WTC11 (cell line): Measurements from ENCODE around the gene VCAN. TPM values are rescaled to one million over a fixed set of nuclear protein-coding genes. Genes with fewer than 3 reads are reported as not detected.
A peak's percentile ranks its signal among the peaks of the same experiment; 100 is the strongest.

ENCODE experiments used
- ATAC-seq: fragments of 200-7000 bp; cut with Tn5 transposase; 2 replicates; pipeline ENCODE4 v1.10.0; 2021; ENCODE audit warnings: mild to moderate bottlenecking, moderate library complexity
- CTCF ChIA-PET: fragments of 300-600 bp; sonication (Branson Sonifier 250); formaldehyde crosslinking; loops from one replicate; lab custom pipeline; 2021; ENCODE audit warnings: antibody characterized with exemption; lab: Charles Lee
- POLR2A ChIA-PET: fragments of 350-600 bp; sonication (Branson Sonifier 250); formaldehyde crosslinking; loops from one replicate; lab custom pipeline; 2021; ENCODE audit warnings: antibody characterized with exemption; lab: Charles Lee
- DNase-seq: peaks from one replicate; pipeline ENCODE4 v3.0.0; 2021; ENCODE audit warnings: low spot score
- H3K27ac Mint-ChIP-seq: 2 replicates; pipeline ENCODE4 v1.8.0; 2021; ENCODE audit warnings: mixed read lengths
- H3K27me3 Mint-ChIP-seq: 2 replicates; pipeline ENCODE4 v1.8.0; 2021; ENCODE audit warnings: low read depth, mild to moderate bottlenecking, moderate library complexity, mixed read lengths
- H3K36me3 Mint-ChIP-seq: 2 replicates; pipeline ENCODE4 v1.8.0; 2021; ENCODE audit warnings: mixed read lengths
- H3K4me1 Mint-ChIP-seq: 2 replicates; pipeline ENCODE4 v1.8.0; 2022; ENCODE audit warnings: mixed read lengths
- H3K4me3 Mint-ChIP-seq: 2 replicates; pipeline ENCODE4 v1.8.0; 2021; ENCODE audit warnings: mild to moderate bottlenecking, moderate library complexity, mixed read lengths
- H3K9me3 Mint-ChIP-seq: 2 replicates; pipeline ENCODE4 v1.8.0; 2021; ENCODE audit warnings: mixed read lengths
- CREM ChIP-seq: sonication (generic); formaldehyde crosslinking; IDR thresholded peaks from 2 replicates; pipeline ENCODE4 v1.8.1; 2022; ENCODE audit warnings: mild to moderate bottlenecking, missing genetic modification reagents, moderate library complexity
- FOXP1 ChIP-seq: sonication (generic); formaldehyde crosslinking; IDR thresholded peaks from 2 replicates; pipeline ENCODE4 v1.8.0; 2022; ENCODE audit warnings: missing genetic modification reagents, mild to moderate bottlenecking, moderate library complexity, borderline replicate concordance
- HMGA2 ChIP-seq: fragments of 250-450 bp; sonication (Bioruptor Pico); IDR thresholded peaks from 2 replicates; pipeline ENCODE4 v1.4.0; 2021; ENCODE audit warnings: mild to moderate bottlenecking, moderate library complexity
- JAZF1 ChIP-seq: fragments of 250-450 bp; sonication (Bioruptor Pico); IDR thresholded peaks from 2 replicates; pipeline ENCODE4 v1.9.0; 2021; ENCODE audit warnings: moderate library complexity, mild to moderate bottlenecking, inconsistent platforms
- MXD4 ChIP-seq: fragments of 250-450 bp; sonication (Bioruptor Pico); IDR thresholded peaks from 2 replicates; pipeline ENCODE4 v1.8.0; 2021; ENCODE audit warnings: mild to moderate bottlenecking, moderate library complexity, borderline replicate concordance
- NR1H2 ChIP-seq: sonication (generic); formaldehyde crosslinking; IDR thresholded peaks from 2 replicates; pipeline ENCODE4 v1.9.0; 2021; ENCODE audit warnings: mild to moderate bottlenecking, moderate library complexity, missing genetic modification reagents
- OVOL2 ChIP-seq: fragments of 250-450 bp; sonication (Bioruptor Pico); IDR thresholded peaks from 2 replicates; pipeline ENCODE4 v1.9.0; 2021; ENCODE audit warnings: mild to moderate bottlenecking, borderline replicate concordance
- RELA ChIP-seq: sonication (generic); formaldehyde crosslinking; IDR thresholded peaks from 2 replicates; pipeline ENCODE4 v1.8.1; 2022; ENCODE audit warnings: missing genetic modification reagents, mild to moderate bottlenecking, borderline replicate concordance
- SMAD3 ChIP-seq: sonication (generic); formaldehyde crosslinking; IDR thresholded peaks from 2 replicates; pipeline ENCODE4 v1.8.0; 2022; ENCODE audit warnings: missing genetic modification reagents, mild to moderate bottlenecking, borderline replicate concordance
- TEAD4 ChIP-seq: sonication (generic); formaldehyde crosslinking; IDR thresholded peaks from 2 replicates; pipeline ENCODE4 v1.8.0; 2022; ENCODE audit warnings: mild to moderate bottlenecking, missing genetic modification reagents
- TP53 ChIP-seq: sonication (generic); formaldehyde crosslinking; IDR thresholded peaks from 2 replicates; pipeline ENCODE4 v1.8.1; 2023; ENCODE audit warnings: mild to moderate bottlenecking, missing genetic modification reagents
- ZBTB21 ChIP-seq: sonication (generic); formaldehyde crosslinking; IDR thresholded peaks from 2 replicates; pipeline ENCODE4 v1.8.1; 2023; ENCODE audit warnings: mild to moderate bottlenecking, missing genetic modification reagents, borderline replicate concordance
- ZNF219 ChIP-seq: sonication (generic); formaldehyde crosslinking; IDR thresholded peaks from 2 replicates; pipeline ENCODE4 v1.8.0; 2023; ENCODE audit warnings: missing genetic modification reagents, mild to moderate bottlenecking, borderline replicate concordance
- total RNA-seq: library from RNA; stranded (reverse); gene quantifications from 3 replicates; pipeline ENCODE4 v1.2.3, GENCODE V29; 2021
- TF ChIP-seq, protein P1 (sequence below): fragments of 250-450 bp; sonication (Bioruptor Pico); IDR thresholded peaks from 2 replicates; pipeline ENCODE4 v1.9.0; 2021; ENCODE audit warnings: mild to moderate bottlenecking, borderline replicate concordance
- TF ChIP-seq, protein P2 (sequence below): fragments of 250-450 bp; sonication (Bioruptor Pico); IDR thresholded peaks from 2 replicates; pipeline ENCODE4 v1.9.0; 2021; ENCODE audit warnings: mild to moderate bottlenecking
- TF ChIP-seq, protein P3 (sequence below): sonication (generic); formaldehyde crosslinking; IDR thresholded peaks from 2 replicates; pipeline ENCODE4 v1.8.1; 2022; ENCODE audit warnings: low read depth, mild to moderate bottlenecking, moderate library complexity, missing genetic modification reagents, borderline replicate concordance
- TF ChIP-seq, protein P4 (sequence below): fragments of 200-600 bp; IDR thresholded peaks from 2 replicates; pipeline ENCODE4 v1.8.0; 2022; ENCODE audit warnings: antibody characterized with exemption
- TF ChIP-seq, protein P5 (sequence below): fragments of 250-450 bp; sonication (Bioruptor Pico); IDR thresholded peaks from 2 replicates; pipeline ENCODE4 v1.9.0; 2021; ENCODE audit warnings: moderate library complexity, mild to moderate bottlenecking, inconsistent platforms, borderline replicate concordance

The VCAN gene
- total RNA-seq, 1 experiment from 2014 or later: 276 TPM

DNA sequence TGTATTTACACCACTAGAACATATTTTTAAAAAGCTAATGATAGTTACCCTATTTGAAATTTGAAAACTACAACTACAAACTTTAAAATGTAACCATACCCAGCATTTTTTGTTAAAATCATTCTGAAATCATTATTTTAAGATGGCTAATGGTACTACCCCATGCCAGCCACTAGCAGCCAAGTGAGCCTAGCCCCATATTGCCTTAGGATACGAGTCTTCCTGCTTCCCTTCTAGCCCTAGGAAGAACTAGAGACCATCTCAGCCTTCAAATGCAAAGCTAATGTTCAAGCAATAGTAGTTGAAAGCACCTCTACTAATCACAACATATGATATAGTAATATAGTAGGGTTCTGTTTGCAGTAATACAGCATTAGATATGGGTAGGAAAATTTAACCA is 24.0 kb upstream of the VCAN start:
- H3K36me3 Mint-ChIP-seq: no peaks in the 10 kb centered on the region
- H3K4me1 Mint-ChIP-seq: peaks cover 35% of the 10 kb centered on the region
- CTCF ChIA-PET: no interaction called here
- H3K27me3 Mint-ChIP-seq: no peaks in the 10 kb centered on the region
- no peak for DNase-seq
- H3K27ac Mint-ChIP-seq: no peak overlapping the region
- no peak for TF ChIP-seq TEAD4
- no peak for TF ChIP-seq NR1H2 (CRISPR knock-in tag)
- TF ChIP-seq MXD4 (CRISPR knock-in tag): no peak
- no peak for TF ChIP-seq HMGA2 (CRISPR knock-in tag)
- no peak for TF ChIP-seq ZNF219 (CRISPR knock-in tag)
- TF ChIP-seq, protein P1, sequence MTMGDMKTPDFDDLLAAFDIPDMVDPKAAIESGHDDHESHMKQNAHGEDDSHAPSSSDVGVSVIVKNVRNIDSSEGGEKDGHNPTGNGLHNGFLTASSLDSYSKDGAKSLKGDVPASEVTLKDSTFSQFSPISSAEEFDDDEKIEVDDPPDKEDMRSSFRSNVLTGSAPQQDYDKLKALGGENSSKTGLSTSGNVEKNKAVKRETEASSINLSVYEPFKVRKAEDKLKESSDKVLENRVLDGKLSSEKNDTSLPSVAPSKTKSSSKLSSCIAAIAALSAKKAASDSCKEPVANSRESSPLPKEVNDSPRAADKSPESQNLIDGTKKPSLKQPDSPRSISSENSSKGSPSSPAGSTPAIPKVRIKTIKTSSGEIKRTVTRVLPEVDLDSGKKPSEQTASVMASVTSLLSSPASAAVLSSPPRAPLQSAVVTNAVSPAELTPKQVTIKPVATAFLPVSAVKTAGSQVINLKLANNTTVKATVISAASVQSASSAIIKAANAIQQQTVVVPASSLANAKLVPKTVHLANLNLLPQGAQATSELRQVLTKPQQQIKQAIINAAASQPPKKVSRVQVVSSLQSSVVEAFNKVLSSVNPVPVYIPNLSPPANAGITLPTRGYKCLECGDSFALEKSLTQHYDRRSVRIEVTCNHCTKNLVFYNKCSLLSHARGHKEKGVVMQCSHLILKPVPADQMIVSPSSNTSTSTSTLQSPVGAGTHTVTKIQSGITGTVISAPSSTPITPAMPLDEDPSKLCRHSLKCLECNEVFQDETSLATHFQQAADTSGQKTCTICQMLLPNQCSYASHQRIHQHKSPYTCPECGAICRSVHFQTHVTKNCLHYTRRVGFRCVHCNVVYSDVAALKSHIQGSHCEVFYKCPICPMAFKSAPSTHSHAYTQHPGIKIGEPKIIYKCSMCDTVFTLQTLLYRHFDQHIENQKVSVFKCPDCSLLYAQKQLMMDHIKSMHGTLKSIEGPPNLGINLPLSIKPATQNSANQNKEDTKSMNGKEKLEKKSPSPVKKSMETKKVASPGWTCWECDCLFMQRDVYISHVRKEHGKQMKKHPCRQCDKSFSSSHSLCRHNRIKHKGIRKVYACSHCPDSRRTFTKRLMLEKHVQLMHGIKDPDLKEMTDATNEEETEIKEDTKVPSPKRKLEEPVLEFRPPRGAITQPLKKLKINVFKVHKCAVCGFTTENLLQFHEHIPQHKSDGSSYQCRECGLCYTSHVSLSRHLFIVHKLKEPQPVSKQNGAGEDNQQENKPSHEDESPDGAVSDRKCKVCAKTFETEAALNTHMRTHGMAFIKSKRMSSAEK (CRISPR knock-in tag): no peak
- no peak for TF ChIP-seq CREM
- TF ChIP-seq SMAD3: no peak
- TF ChIP-seq, protein P2, sequence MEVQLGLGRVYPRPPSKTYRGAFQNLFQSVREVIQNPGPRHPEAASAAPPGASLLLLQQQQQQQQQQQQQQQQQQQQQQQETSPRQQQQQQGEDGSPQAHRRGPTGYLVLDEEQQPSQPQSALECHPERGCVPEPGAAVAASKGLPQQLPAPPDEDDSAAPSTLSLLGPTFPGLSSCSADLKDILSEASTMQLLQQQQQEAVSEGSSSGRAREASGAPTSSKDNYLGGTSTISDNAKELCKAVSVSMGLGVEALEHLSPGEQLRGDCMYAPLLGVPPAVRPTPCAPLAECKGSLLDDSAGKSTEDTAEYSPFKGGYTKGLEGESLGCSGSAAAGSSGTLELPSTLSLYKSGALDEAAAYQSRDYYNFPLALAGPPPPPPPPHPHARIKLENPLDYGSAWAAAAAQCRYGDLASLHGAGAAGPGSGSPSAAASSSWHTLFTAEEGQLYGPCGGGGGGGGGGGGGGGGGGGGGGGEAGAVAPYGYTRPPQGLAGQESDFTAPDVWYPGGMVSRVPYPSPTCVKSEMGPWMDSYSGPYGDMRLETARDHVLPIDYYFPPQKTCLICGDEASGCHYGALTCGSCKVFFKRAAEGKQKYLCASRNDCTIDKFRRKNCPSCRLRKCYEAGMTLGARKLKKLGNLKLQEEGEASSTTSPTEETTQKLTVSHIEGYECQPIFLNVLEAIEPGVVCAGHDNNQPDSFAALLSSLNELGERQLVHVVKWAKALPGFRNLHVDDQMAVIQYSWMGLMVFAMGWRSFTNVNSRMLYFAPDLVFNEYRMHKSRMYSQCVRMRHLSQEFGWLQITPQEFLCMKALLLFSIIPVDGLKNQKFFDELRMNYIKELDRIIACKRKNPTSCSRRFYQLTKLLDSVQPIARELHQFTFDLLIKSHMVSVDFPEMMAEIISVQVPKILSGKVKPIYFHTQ (CRISPR knock-in tag): no peak
- no peak for TF ChIP-seq JAZF1 (CRISPR knock-in tag)
- POLR2A ChIA-PET: interaction anchor here (1.0 kb wide), 1 partner anchor 26 kb away, joined by 3 read pairs; no protein-coding TSS in a partner anchor
- no peak overlapping the region for H3K4me3 Mint-ChIP-seq
- ATAC-seq: peak; percentile 76
- peaks cover 5% of the 10 kb centered on the region for H3K9me3 Mint-ChIP-seq

DNA sequence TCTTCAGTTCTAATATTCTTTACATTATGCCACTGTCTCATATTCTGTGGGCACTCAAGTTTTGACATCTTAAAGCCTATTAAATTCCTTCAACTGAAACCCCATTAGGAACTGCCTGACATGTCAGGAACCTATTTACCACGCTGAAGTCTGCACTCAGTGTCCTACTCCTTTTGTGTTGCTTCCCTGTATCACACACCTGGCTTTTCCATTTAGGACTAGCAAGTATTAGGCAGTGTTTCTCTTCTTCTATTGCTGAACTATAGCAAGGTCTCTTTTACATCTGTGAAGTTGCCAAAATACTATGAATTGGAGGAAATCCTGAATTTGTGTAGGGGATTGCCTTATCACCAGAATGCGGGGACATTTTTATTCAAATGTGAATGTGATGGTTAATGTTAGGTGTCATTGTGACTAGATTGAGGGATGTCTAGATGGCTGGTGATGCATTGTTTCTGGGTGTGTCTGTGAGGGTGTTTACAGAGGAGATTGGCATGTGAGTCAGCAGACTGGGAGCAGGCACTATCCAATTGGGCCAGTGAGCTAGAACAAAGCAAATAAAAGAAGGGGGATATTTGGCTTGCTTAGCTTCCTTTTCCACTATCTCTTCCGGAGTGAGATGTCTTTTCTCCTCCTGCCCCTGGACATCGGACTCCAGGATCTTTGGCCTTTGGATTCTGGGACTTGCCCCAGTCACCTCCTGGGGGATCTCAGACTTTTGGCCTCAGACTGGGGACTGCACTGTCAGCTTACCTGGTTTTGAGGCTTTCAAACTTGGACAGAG is 21.2 kb upstream of the VCAN start:
- Mint-ChIP-seq H3K9me3 (peaks cover 27% of the 10 kb centered on the region), H3K27ac (no peak overlapping the region), H3K36me3 (peaks cover 13% of the 10 kb centered on the region), H3K27me3 (no peaks in the 10 kb centered on the region), H3K4me3 (no peak overlapping the region), H3K4me1 (peaks cover 35% of the 10 kb centered on the region)
- CTCF ChIA-PET: interaction anchor here (0.7 kb wide), 1 partner anchor 23 kb away, joined by 3 read pairs; no protein-coding TSS in a partner anchor
- DNase-seq (no peak), ATAC-seq (peak; percentile 79)
- POLR2A ChIA-PET: interaction anchor here (1.0 kb wide), 1 partner anchor 21 kb away, joined by 3 read pairs; the partner anchor contains the start of gene VCAN
- TF ChIP-seq, protein P3, sequence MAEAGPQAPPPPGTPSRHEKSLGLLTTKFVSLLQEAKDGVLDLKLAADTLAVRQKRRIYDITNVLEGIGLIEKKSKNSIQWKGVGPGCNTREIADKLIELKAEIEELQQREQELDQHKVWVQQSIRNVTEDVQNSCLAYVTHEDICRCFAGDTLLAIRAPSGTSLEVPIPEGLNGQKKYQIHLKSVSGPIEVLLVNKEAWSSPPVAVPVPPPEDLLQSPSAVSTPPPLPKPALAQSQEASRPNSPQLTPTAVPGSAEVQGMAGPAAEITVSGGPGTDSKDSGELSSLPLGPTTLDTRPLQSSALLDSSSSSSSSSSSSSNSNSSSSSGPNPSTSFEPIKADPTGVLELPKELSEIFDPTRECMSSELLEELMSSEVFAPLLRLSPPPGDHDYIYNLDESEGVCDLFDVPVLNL (CRISPR knock-in tag): no peak
- TF ChIP-seq FOXP1 (CRISPR knock-in tag) (no peak), ZBTB21 (CRISPR knock-in tag) (no peak), TP53 (no peak), RELA (CRISPR knock-in tag) (no peak), OVOL2 (CRISPR knock-in tag) (no peak)
- TF ChIP-seq, protein P4, sequence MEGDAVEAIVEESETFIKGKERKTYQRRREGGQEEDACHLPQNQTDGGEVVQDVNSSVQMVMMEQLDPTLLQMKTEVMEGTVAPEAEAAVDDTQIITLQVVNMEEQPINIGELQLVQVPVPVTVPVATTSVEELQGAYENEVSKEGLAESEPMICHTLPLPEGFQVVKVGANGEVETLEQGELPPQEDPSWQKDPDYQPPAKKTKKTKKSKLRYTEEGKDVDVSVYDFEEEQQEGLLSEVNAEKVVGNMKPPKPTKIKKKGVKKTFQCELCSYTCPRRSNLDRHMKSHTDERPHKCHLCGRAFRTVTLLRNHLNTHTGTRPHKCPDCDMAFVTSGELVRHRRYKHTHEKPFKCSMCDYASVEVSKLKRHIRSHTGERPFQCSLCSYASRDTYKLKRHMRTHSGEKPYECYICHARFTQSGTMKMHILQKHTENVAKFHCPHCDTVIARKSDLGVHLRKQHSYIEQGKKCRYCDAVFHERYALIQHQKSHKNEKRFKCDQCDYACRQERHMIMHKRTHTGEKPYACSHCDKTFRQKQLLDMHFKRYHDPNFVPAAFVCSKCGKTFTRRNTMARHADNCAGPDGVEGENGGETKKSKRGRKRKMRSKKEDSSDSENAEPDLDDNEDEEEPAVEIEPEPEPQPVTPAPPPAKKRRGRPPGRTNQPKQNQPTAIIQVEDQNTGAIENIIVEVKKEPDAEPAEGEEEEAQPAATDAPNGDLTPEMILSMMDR: no peak
- TF ChIP-seq, protein P5, sequence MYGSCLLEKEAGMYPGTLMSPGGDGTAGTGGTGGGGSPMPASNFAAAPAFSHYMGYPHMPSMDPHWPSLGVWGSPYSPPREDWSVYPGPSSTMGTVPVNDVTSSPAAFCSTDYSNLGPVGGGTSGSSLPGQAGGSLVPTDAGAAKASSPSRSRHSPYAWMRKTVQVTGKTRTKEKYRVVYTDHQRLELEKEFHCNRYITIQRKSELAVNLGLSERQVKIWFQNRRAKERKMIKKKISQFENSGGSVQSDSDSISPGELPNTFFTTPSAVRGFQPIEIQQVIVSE (CRISPR knock-in tag): no peak
- TF ChIP-seq, protein P2 (CRISPR knock-in tag): no peak
